GM04503 (cell line): ENCODE measurements around the gene ITGA11.

Experiments
- DNase-seq: peaks from one replicate; pipeline ENCODE4 v3.0.0-alpha.2; 2012; ENCODE audit warnings: low read depth

Gene ITGA11

GRCh38 chr15:68353421-68354135, 78.4 kb downstream of the ITGA11 start:
- no peak for DNase-seq

GRCh38 chr15:68352401-68353062, 79.4 kb downstream of the ITGA11 start:
- peak; percentile 97 for DNase-seq

- DNase-seq = no peak
Measured at GRCh38 chr15:68349151-68349550, 82.8 kb downstream of the ITGA11 start.

GRCh38 chr15:68348606-68349005, 83.4 kb downstream of the ITGA11 start:
- DNase-seq = no peak

- DNase-seq = no peak
Measured at GRCh38 chr15:68348081-68348480, 83.9 kb downstream of the ITGA11 start.

GRCh38 chr15:68347392-68347791, 84.6 kb downstream of the ITGA11 start:
- no peak for DNase-seq

GRCh38 chr15:68346979-68347378, 85.0 kb downstream of the ITGA11 start:
- DNase-seq = no peak

GRCh38 chr15:68345481-68345880, 86.5 kb downstream of the ITGA11 start:
- no peak for DNase-seq

- DNase-seq = no peak
Measured at GRCh38 chr15:68344600-68344999, 87.4 kb downstream of the ITGA11 start.

- no peak for DNase-seq
Measured at GRCh38 chr15:68343579-68344225, 88.3 kb downstream of the ITGA11 start.

GRCh38 chr15:68341760-68342725, 89.9 kb downstream of the ITGA11 start:
- DNase-seq = no peak

- DNase-seq = no peak
Measured at GRCh38 chr15:68340726-68341671, 91.0 kb downstream of the ITGA11 start.

GRCh38 chr15:68339481-68339880, 92.5 kb downstream of the ITGA11 start:
- DNase-seq = no peak

GRCh38 chr15:68337826-68338225, 94.1 kb downstream of the ITGA11 start:
- DNase-seq = no peak

GRCh38 chr15:68336516-68336915, 95.4 kb downstream of the ITGA11 start:
- no peak for DNase-seq

GRCh38 chr15:68335655-68336054, 96.3 kb downstream of the ITGA11 start:
- no peak for DNase-seq

- DNase-seq = no peak
Measured at GRCh38 chr15:68335251-68335650, 96.7 kb downstream of the ITGA11 start.

- DNase-seq = peak; percentile 75
Measured at GRCh38 chr15:68334661-68335124, 97.3 kb downstream of the ITGA11 start.

GRCh38 chr15:68333775-68334470, 98.0 kb downstream of the ITGA11 start:
- no peak for DNase-seq

- DNase-seq = no peak
Measured at GRCh38 chr15:68332266-68332665, 99.7 kb downstream of the ITGA11 start.
